Breast epithelium (tissue), 3 donors: ENCODE results near the gene TECPR1.
"Not testable (repeated sequence)": the region's sequence is repeated elsewhere in the genome, so short reads cannot be mapped to it uniquely, and the experiment has no call there.

Experiments
- POLR2A ChIP-seq: fragments of 450-650 bp; IDR thresholded peaks from one replicate; pipeline ENCODE4 v1.6.1; 2016; ENCODE audit warnings: antibody characterized with exemption, mild to moderate bottlenecking, moderate library complexity
- TF ChIP-seq, protein P1 (sequence below), 3 donors: fragments of 450-650 bp; IDR thresholded peaks; one replicate each; pipeline ENCODE4 v1.5.1; 2016 to 2017; ENCODE audit warnings: antibody characterized with exemption in 3 of 3, mild to moderate bottlenecking in 3 of 3, moderate library complexity in 3 of 3

DNA sequence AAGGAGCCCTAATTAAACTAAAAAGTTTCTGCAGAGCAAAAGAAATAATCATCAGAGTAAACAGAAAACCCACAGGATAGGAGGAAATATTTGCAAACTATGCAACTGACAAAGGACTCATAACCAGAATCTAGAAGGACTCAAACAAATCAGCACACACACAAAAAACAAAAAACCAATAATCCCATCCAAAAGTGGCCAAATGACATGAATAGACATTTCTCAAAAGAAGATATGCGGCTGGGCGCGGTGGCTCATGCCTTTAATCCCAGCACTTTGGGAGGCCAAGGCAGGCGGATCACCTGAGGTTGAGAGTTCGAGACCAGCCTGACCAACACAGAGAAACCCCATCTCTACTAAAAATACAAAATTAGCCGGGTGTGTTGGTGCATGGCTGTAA is 32.6 kb downstream of the TECPR1 start:
- TF ChIP-seq, protein P1, sequence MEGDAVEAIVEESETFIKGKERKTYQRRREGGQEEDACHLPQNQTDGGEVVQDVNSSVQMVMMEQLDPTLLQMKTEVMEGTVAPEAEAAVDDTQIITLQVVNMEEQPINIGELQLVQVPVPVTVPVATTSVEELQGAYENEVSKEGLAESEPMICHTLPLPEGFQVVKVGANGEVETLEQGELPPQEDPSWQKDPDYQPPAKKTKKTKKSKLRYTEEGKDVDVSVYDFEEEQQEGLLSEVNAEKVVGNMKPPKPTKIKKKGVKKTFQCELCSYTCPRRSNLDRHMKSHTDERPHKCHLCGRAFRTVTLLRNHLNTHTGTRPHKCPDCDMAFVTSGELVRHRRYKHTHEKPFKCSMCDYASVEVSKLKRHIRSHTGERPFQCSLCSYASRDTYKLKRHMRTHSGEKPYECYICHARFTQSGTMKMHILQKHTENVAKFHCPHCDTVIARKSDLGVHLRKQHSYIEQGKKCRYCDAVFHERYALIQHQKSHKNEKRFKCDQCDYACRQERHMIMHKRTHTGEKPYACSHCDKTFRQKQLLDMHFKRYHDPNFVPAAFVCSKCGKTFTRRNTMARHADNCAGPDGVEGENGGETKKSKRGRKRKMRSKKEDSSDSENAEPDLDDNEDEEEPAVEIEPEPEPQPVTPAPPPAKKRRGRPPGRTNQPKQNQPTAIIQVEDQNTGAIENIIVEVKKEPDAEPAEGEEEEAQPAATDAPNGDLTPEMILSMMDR (IDR thresholded peaks at IDR 0.05) = not testable (repeated sequence)
- not testable (repeated sequence) for TF ChIP-seq POLR2A
